GM12878 (cell line): ENCODE results near the gene WHRN. TPM values are rescaled to one million over a fixed set of nuclear protein-coding genes. Genes with fewer than 3 reads are reported as not detected.

Experiments used
- ATAC-seq: fragments of 200-7000 bp; cut with Tn5 transposase; 3 replicates; pipeline ENCODE4 v1.9.1; 2020; ENCODE audit warnings: mild to moderate bottlenecking, moderate library complexity
- BruUV-seq: library from RNA; stranded (reverse); fragments of 400-500 nt; replicated peaks from 2 replicates; lab custom pipeline; 2021; lab: Mats Ljungman, UMichigan
- CTCF ChIA-PET: fragments of 300-600 bp; sonication (Branson Sonifier 250); formaldehyde crosslinking; extraction: SDS; loops from one replicate; lab custom pipeline; 2021; ENCODE audit warnings: inconsistent platforms; lab: Yijun Ruan, JAX
- POLR2A ChIA-PET: fragments of 350-600 bp; formaldehyde crosslinking; extraction: SDS; loops from one replicate; lab custom pipeline; 2021; ENCODE audit warnings: inconsistent platforms; lab: Charles Lee
- RAD21 ChIA-PET: fragments of 300-600 bp; sonication (Branson Sonifier 250); formaldehyde crosslinking; loops from one replicate; lab custom pipeline; 2023; ENCODE audit warnings: antibody characterized with exemption; ENCODE audit not compliant: unreplicated experiment; lab: Charles Lee
- SMC1A ChIA-PET: fragments of 300-600 bp; sonication (Branson Sonifier 250); formaldehyde crosslinking; loops from one replicate; lab custom pipeline; 2023; ENCODE audit not compliant: unreplicated experiment, uncharacterized antibody; lab: Charles Lee
- DNase-seq: peaks from one replicate; pipeline ENCODE4 v3.0.0-alpha.2; 2011; ENCODE audit warnings: low read depth, low spot score
- FAIRE-seq: peaks from 3 replicates; lab custom pipeline; 2011; peaks lifted over from hg19 to GRCh38; lab: Jason Lieb, UNC
- H2AFZ ChIP-seq: 2 replicates; pipeline ENCODE4 v1.6.0; 2011; ENCODE audit warnings: low read depth, low read length, control low read depth; ENCODE audit not compliant: control insufficient read depth
- H3K27ac ChIP-seq: 2 replicates; pipeline ENCODE4 v1.5.1; 2011; ENCODE audit warnings: control low read depth; ENCODE audit not compliant: control insufficient read depth, insufficient read depth
- H3K27me3 ChIP-seq, 2 experiments: replicated peaks in 1 of 2; 2 replicates each; pipeline versions ENCODE4 v1.6.0 to v1.6.1; 2011; ENCODE audit warnings: low read length in 1 of 2; ENCODE audit not compliant: control insufficient read depth in 2 of 2, insufficient read depth in 2 of 2
- H3K36me3 ChIP-seq, 2 experiments: 2 replicates each; pipeline ENCODE4 v1.5.1; 2011; ENCODE audit warnings: low read length in 1 of 2; ENCODE audit not compliant: control insufficient read depth in 2 of 2, insufficient read depth in 2 of 2
- H3K4me1 ChIP-seq: 2 replicates; pipeline ENCODE4 v1.6.1; 2011; ENCODE audit warnings: mild to moderate bottlenecking, low read length, moderate library complexity, mixed read lengths; ENCODE audit not compliant: control insufficient read depth, insufficient read depth
- H3K4me2 ChIP-seq: 2 replicates; pipeline ENCODE4 v1.6.0; 2011; ENCODE audit warnings: control low read depth; ENCODE audit not compliant: control insufficient read depth, insufficient read depth
- H3K4me3 ChIP-seq: fragments of 200-600 bp; sonication (generic); 2 replicates; pipeline ENCODE4 v1.5.1; 2016
- H3K79me2 ChIP-seq: 2 replicates; pipeline ENCODE4 v1.6.0; 2011; ENCODE audit warnings: low read length; ENCODE audit not compliant: control insufficient read depth, insufficient read depth
- H3K9ac ChIP-seq: 2 replicates; pipeline ENCODE4 v1.8.0; 2011; ENCODE audit warnings: low read length, control low read depth, mixed read lengths; ENCODE audit not compliant: control insufficient read depth, insufficient read depth
- H3K9me3 ChIP-seq: replicated peaks from 3 replicates; pipeline ENCODE4 v1.5.1; 2011; ENCODE audit warnings: mild to moderate bottlenecking, low read length; ENCODE audit not compliant: control insufficient read depth, insufficient read depth
- H4K20me1 ChIP-seq: 2 replicates; pipeline ENCODE4 v1.6.0; 2011; ENCODE audit not compliant: control insufficient read depth, insufficient read depth
- CBFB ChIP-seq: IDR thresholded peaks from 2 replicates; pipeline ENCODE4 v1.6.1; 2016; ENCODE audit warnings: antibody characterized with exemption, low read depth
- HDAC2 ChIP-seq: fragments of 200-600 bp; sonication (generic); IDR thresholded peaks from 2 replicates; pipeline ENCODE4 v1.6.1; 2017
- NFXL1 ChIP-seq: fragments of 450-650 bp; IDR thresholded peaks from 2 replicates; pipeline ENCODE4 v1.6.1; 2017; ENCODE audit warnings: antibody characterized with exemption, mild to moderate bottlenecking, borderline replicate concordance
- NRF1 ChIP-seq: conservative IDR thresholded peaks from 2 replicates; pipeline ENCODE4 v1.6.1; 2011; ENCODE audit warnings: mild to moderate bottlenecking, low read depth, low read length, improper control_type of control experiment
- PBX3 ChIP-seq: IDR thresholded peaks from 2 replicates; pipeline ENCODE4 v1.6.1; 2011; ENCODE audit warnings: mild to moderate bottlenecking, low read depth, low read length, moderate library complexity; ENCODE audit not compliant: insufficient replicate concordance
- REST ChIP-seq: IDR thresholded peaks from 2 replicates; pipeline ENCODE4 v1.6.1; 2012; ENCODE audit warnings: mild to moderate bottlenecking, low read depth, low read length
- SMARCA5 ChIP-seq: fragments of 450-650 bp; IDR thresholded peaks from 2 replicates; pipeline ENCODE4 v1.6.1; 2017; ENCODE audit warnings: mild to moderate bottlenecking
- TCF7 ChIP-seq: IDR thresholded peaks from 2 replicates; pipeline ENCODE4 v1.6.1; 2014; ENCODE audit warnings: antibody characterized with exemption, borderline replicate concordance
- WGBS: methylation state at CpG from one replicate; pipeline ENCODE4 v1.1.6; 2016; ENCODE audit warnings: low lambda C conversion rate; ENCODE audit not compliant: insufficient replicate concordance, insufficient coverage; ENCODE audit errors: missing lambda C conversion rate; 5-methylcytosine and 5-hydroxymethylcytosine counted together
- in situ Hi-C: fragments of 300-500 bp; cut with MboI; formaldehyde crosslinking; loops from 9 replicates; pipeline ENCODE4 v1.14.3; 2018; ENCODE audit warnings: mixed read lengths
- intact Hi-C: fragments of 100-400 bp; cut with micrococcal nuclease; formaldehyde crosslinking; loops from one replicate; pipeline ENCODE4 v1.14.2; 2022; ENCODE audit not compliant: unreplicated experiment
- polyA plus RNA-seq, 11 experiments: library from polyadenylated mRNA; depleted of rRNA in 4 of 11; unstranded in 6 of 11; stranded (reverse) in 5 of 11; fragments of >200 nt; fragmentation: Nextera tagmentation in 4 of 11; fragmentation: Illumina TruSeq in 1 of 11; extraction: Ambion mirVana in 4 of 11; extraction: Trizol in 1 of 11; gene quantifications; 1 replicate in 1 of 11; 2 replicates in 10 of 11; pipeline versions ENCODE4 v1.2.1 to v1.2.3, GENCODE V29; 2011 to 2016; ENCODE audit warnings: inconsistent platforms in 2 of 11, missing spikeins in 2 of 11, low read depth in 1 of 11
- total RNA-seq, 4 experiments: library from RNA; depleted of rRNA in 3 of 4; stranded (reverse); fragments of >200 nt in 3 of 4; fragmentation: Illumina TruSeq in 1 of 4; extraction: Trizol in 1 of 4; gene quantifications; 2 replicates each; pipeline versions ENCODE4 v1.2.1 to v1.2.3, GENCODE V29; 2013 to 2021
- TF ChIP-seq, protein P1 (sequence below): fragments of 450-650 bp; conservative IDR thresholded peaks from 2 replicates; pipeline ENCODE4 v1.6.1; 2017; ENCODE audit warnings: mild to moderate bottlenecking, moderate library complexity

WHRN gene
- total and polyA plus RNA-seq, 10 of the 15 experiments (the other 5 are each of a cell fraction or from before 2014, with no cell fraction given), result 0.04 to 18.2 (median 0.68) TPM; not detected in 1

DNA sequence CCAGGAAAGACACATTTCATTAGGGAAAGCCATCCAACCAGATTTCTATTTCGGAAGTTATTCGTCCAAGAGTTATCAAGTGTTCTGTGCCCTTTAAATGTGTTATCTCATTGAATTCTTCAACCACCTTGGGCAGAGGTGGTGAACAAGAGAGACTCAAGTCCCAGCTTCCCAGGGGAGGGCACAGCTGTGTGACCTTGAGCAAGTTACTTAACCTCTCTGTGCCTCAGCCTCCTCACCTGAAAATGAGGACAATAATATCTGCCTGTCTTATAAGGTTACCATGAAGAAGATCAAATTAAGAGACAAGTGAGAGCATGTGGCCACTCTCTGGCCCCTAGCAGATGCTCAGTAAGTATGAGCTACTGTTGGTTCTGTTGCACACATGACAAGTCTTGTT, 37.4 kb downstream of the WHRN start:
- RAD21 ChIA-PET, result interaction anchor here (1.3 kb wide), 1 partner anchor 186 kb away, joined by 3 read pairs; no protein-coding TSS in a partner anchor
- H3K27ac ChIP-seq, result no peak overlapping the region
- H3K9me3 ChIP-seq, result no peaks in the 10 kb centered on the region; the same call in 2 of the 3 replicates
- no peaks in the 10 kb centered on the region for H3K79me2 ChIP-seq
- no peak overlapping the region for H3K4me3 ChIP-seq
- WGBS, result 86% methylated on average over 2 of the region's 2 CpGs
- H4K20me1 ChIP-seq, result no peaks in the 10 kb centered on the region
- BruUV-seq, result no TSS peak
- ATAC-seq (no peak), FAIRE-seq (no peak), DNase-seq (no peak)
- H3K4me2 ChIP-seq, result no peak overlapping the region
- H3K27me3 ChIP-seq, result peaks cover 0 to 2% of the 10 kb centered on the region in 2 experiments; a peak in 2 of 4 replicates
- H3K9ac ChIP-seq, result no peak overlapping the region
- CTCF ChIA-PET, result no interaction called here
- TF ChIP-seq PBX3, result no peak
- TF ChIP-seq SMARCA5, result 0 out of 2 replicates have a peak, but pooled peaks have one; percentile 26
- no peak for TF ChIP-seq NRF1
- TF ChIP-seq, all 136 proteins: peak for 1
- Histone ChIP-seq H3K4me1 (no peaks in the 10 kb centered on the region), H3K36me3 (no peaks in the 10 kb centered on the region; a peak in 1 of 4 replicates), H2AFZ (no peak overlapping the region)
- ChIA-PET POLR2A (no interaction called here), SMC1A (no interaction called here)
- in situ Hi-C loops (no loop called here), intact Hi-C loops (no loop called here)

DNA sequence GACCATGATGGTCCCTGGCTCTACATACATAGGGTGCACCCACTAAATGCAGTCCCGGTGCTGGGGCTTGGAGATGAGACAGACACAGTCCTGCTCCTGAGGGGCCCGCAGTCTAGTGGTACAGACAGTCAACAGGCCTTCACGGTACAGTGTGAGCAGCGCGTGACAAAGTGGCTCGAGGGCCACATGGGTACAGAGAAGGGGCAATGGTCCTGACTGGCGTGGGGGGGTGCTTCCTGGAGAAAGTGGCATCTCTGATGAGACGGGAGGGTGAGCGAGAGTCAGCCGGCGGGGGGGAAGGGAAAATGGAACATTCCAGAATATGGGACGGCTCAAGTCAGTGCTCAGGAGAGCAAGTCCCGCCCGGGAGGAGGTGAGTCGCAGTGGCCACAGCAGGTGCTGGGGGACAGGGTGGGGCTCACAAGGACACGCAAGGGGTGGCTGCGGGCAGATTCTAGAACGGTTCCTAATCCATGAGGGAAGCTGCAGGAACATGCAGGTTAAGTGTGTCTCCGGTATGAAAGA, 38.0 kb downstream of the WHRN start:
- in situ Hi-C loops, result no loop called here
- Histone ChIP-seq H3K9me3 (no peaks in the 10 kb centered on the region; the same call in 2 of the 3 replicates), H3K9ac (no peak overlapping the region), H3K79me2 (no peaks in the 10 kb centered on the region), H3K27ac (no peak overlapping the region), H3K4me2 (no peak overlapping the region), H3K27me3 (peaks cover 0 to 2% of the 10 kb centered on the region in 2 experiments; a peak in 2 of 4 replicates), H3K4me1 (no peaks in the 10 kb centered on the region), H3K4me3 (no peak overlapping the region), H4K20me1 (no peaks in the 10 kb centered on the region), H2AFZ (no peak overlapping the region), H3K36me3 (no peaks in the 10 kb centered on the region; a peak in 1 of 4 replicates)
- ChIA-PET RAD21 (interaction anchor here (1.3 kb wide), 1 partner anchor 186 kb away, joined by 3 read pairs; no protein-coding TSS in a partner anchor), SMC1A (no interaction called here), POLR2A (no interaction called here), CTCF (no interaction called here)
- BruUV-seq, result no TSS peak
- FAIRE-seq (no peak), DNase-seq (no peak), ATAC-seq (no peak)
- 67% methylated on average over 19 of the region's 19 CpGs for WGBS
- intact Hi-C loops, result no loop called here
- TF ChIP-seq HDAC2 (no peak), NFXL1 (no peak), REST (no peak), TCF7 (no peak), CBFB (no peak)
- TF ChIP-seq, protein P1, sequence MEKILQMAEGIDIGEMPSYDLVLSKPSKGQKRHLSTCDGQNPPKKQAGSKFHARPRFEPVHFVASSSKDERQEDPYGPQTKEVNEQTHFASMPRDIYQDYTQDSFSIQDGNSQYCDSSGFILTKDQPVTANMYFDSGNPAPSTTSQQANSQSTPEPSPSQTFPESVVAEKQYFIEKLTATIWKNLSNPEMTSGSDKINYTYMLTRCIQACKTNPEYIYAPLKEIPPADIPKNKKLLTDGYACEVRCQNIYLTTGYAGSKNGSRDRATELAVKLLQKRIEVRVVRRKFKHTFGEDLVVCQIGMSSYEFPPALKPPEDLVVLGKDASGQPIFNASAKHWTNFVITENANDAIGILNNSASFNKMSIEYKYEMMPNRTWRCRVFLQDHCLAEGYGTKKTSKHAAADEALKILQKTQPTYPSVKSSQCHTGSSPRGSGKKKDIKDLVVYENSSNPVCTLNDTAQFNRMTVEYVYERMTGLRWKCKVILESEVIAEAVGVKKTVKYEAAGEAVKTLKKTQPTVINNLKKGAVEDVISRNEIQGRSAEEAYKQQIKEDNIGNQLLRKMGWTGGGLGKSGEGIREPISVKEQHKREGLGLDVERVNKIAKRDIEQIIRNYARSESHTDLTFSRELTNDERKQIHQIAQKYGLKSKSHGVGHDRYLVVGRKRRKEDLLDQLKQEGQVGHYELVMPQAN, result no peak
